Measurements from ENCODE around the gene RPL3. TPM values are rescaled to one million over a fixed set of nuclear protein-coding genes. Genes with fewer than 3 reads are reported as not detected.

The RPL3 gene
- total RNA-seq, 1 experiment from 2014 or later, result 3,009 TPM

- Mint-ChIP-seq H3K27me3 (ENCODE audit: low read depth) (no peaks in the 10 kb centered on the region), H3K36me3 (peaks cover 29% of the 10 kb centered on the region), H3K27ac (peak overlapping the region; percentile 76), H3K4me1 (peaks cover 33% of the 10 kb centered on the region), H3K9me3 (no peaks in the 10 kb centered on the region), H3K4me3 (no peak overlapping the region)
- ATAC-seq (no peak), DNase-seq (ENCODE audit: low spot score) (no peak)
- POLR2A ChIA-PET, result interaction anchor here (0.6 to 4.1 kb wide), 10 partner anchors 9 to 206 kb away, joined by 3 to 31 read pairs (median 4); partner anchors contain the start of gene RPL3
- CTCF ChIA-PET, result interaction anchor here (0.9 to 4.0 kb wide), 27 partner anchors 9 to 439 kb away, joined by 3 to 66 read pairs (median 5); partner anchors contain the start of genes CBX7 and RPL3
- no peak for TF ChIP-seq ZNF671 (CRISPR knock-in tag; IDR thresholded peaks at IDR 0.05)
- TF ChIP-seq GABPB1 (CRISPR knock-in tag; IDR thresholded peaks at IDR 0.05), result peak; percentile 81
Observed at GRCh38 chr22:39308614-39309363, 10.6 kb downstream of the RPL3 start.

GRCh38 chr22:39306456-39307361, 12.7 kb downstream of the RPL3 start:
- Mint-ChIP-seq H3K4me3 (no peak overlapping the region), H3K36me3 (peaks cover 14% of the 10 kb centered on the region), H3K27me3 (ENCODE audit: low read depth) (no peaks in the 10 kb centered on the region), H3K27ac (peak overlapping the region; percentile 55), H3K9me3 (peaks cover 9% of the 10 kb centered on the region), H3K4me1 (peaks cover 25% of the 10 kb centered on the region)
- CTCF ChIA-PET, result interaction anchor here (0.5 to 2.4 kb wide), 34 partner anchors 9 to 538 kb away, joined by 3 to 39 read pairs (median 5); partner anchors contain the start of genes CBX7 and PDGFB
- no peak for TF ChIP-seq MYBL2 (CRISPR knock-in tag; IDR thresholded peaks at IDR 0.05)
- TF ChIP-seq SOX15 (CRISPR knock-in tag; IDR thresholded peaks at IDR 0.05), result no peak
- DNase-seq (ENCODE audit: low spot score) (peak; percentile 78), ATAC-seq (peak; percentile 1; the same call in 1 of the 2 replicates)
- POLR2A ChIA-PET, result interaction anchor here (0.9 to 1.9 kb wide), 7 partner anchors 13 to 136 kb away, joined by 3 to 8 read pairs (median 6); partner anchors contain the start of gene RPL3

GRCh38 chr22:39303892-39304671, 15.3 kb downstream of the RPL3 start:
- CTCF ChIA-PET, result interaction anchor here (0.7 to 2.1 kb wide), 5 partner anchors 88 to 422 kb away, joined by 3 to 10 read pairs (median 4); no protein-coding TSS in a partner anchor
- no peak for TF ChIP-seq SMAD4 (CRISPR knock-in tag; IDR thresholded peaks at IDR 0.05)

DNA sequence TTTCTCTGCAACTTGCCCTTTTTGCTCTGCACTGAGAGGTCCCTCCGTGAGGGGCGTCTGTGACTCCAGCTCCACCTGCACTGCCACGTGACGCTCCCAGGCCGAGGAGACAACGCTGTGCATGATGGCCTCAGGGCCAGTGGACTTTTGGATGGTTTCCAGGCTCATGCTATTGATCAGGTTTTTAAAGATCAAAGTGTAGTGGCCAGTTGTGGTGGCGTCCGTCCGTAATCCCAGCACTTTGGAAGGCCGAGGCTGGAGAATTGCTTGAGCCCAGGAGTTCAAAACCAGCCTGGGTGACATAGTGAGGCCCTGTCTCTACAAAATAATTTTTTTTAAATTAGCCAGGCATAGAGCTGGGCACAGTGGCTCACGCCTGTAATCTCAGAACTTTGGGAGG, 16.1 kb downstream of the RPL3 start:
- H3K36me3 Mint-ChIP-seq, result peaks cover 9% of the 10 kb centered on the region
- TF ChIP-seq IRF1 (CRISPR knock-in tag; IDR thresholded peaks at IDR 0.05), result no peak
- TF ChIP-seq GABPB1 (CRISPR knock-in tag; IDR thresholded peaks at IDR 0.05), result peak; percentile 41; the same call in 1 of the 2 replicates
- no peak overlapping the region for H3K27ac Mint-ChIP-seq
- H3K4me1 Mint-ChIP-seq, result peaks cover 25% of the 10 kb centered on the region
- ATAC-seq, result no peak
- H3K9me3 Mint-ChIP-seq, result peaks cover 9% of the 10 kb centered on the region
- no peak overlapping the region for H3K4me3 Mint-ChIP-seq
- DNase-seq (ENCODE audit: low spot score), result no peak
- POLR2A ChIA-PET, result no interaction called here
- CTCF ChIA-PET, result interaction anchor here (1.2 to 2.1 kb wide), 6 partner anchors 8 to 168 kb away, joined by 3 to 10 read pairs (median 4); no protein-coding TSS in a partner anchor
- H3K27me3 Mint-ChIP-seq (ENCODE audit: low read depth), result no peaks in the 10 kb centered on the region; the same call in 1 of the 2 replicates

More at GRCh38 chr22:39303892-39304671, 15.3 kb downstream of the RPL3 start:
- peaks cover 9% of the 10 kb centered on the region for H3K36me3 Mint-ChIP-seq
- no peak overlapping the region for H3K4me3 Mint-ChIP-seq
- no peak for DNase-seq (ENCODE audit: low spot score)
- peaks cover 28% of the 10 kb centered on the region for H3K4me1 Mint-ChIP-seq
- peaks cover 9% of the 10 kb centered on the region for H3K9me3 Mint-ChIP-seq
- POLR2A ChIA-PET, result no interaction called here
- ATAC-seq, result no peak
- H3K27ac Mint-ChIP-seq, result no peak overlapping the region; the same call in 1 of the 2 replicates
- no peaks in the 10 kb centered on the region; the same call in 1 of the 2 replicates for H3K27me3 Mint-ChIP-seq (ENCODE audit: low read depth)

GRCh38 chr22:39302431-39302960, 16.9 kb downstream of the RPL3 start:
- Mint-ChIP-seq H3K4me3 (no peak overlapping the region), H3K36me3 (peaks cover 9% of the 10 kb centered on the region), H3K9me3 (peaks cover 9% of the 10 kb centered on the region), H3K27ac (no peak overlapping the region), H3K27me3 (ENCODE audit: low read depth) (no peaks in the 10 kb centered on the region; the same call in 1 of the 2 replicates), H3K4me1 (peaks cover 33% of the 10 kb centered on the region)
- ATAC-seq, result no peak
- CTCF ChIA-PET, result interaction anchor here (1.2 to 1.4 kb wide), 4 partner anchors 8 to 167 kb away, joined by 3 to 5 read pairs (median 4); no protein-coding TSS in a partner anchor
- TF ChIP-seq, protein P1, sequence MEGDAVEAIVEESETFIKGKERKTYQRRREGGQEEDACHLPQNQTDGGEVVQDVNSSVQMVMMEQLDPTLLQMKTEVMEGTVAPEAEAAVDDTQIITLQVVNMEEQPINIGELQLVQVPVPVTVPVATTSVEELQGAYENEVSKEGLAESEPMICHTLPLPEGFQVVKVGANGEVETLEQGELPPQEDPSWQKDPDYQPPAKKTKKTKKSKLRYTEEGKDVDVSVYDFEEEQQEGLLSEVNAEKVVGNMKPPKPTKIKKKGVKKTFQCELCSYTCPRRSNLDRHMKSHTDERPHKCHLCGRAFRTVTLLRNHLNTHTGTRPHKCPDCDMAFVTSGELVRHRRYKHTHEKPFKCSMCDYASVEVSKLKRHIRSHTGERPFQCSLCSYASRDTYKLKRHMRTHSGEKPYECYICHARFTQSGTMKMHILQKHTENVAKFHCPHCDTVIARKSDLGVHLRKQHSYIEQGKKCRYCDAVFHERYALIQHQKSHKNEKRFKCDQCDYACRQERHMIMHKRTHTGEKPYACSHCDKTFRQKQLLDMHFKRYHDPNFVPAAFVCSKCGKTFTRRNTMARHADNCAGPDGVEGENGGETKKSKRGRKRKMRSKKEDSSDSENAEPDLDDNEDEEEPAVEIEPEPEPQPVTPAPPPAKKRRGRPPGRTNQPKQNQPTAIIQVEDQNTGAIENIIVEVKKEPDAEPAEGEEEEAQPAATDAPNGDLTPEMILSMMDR (IDR thresholded peaks at IDR 0.05), result no peak
- TF ChIP-seq JAZF1 (CRISPR knock-in tag; IDR thresholded peaks at IDR 0.05), result no peak
- POLR2A ChIA-PET, result no interaction called here
- DNase-seq (ENCODE audit: low spot score), result no peak
